ENCODE measurements around the gene GPR31. TPM values are rescaled to one million over a fixed set of nuclear protein-coding genes. Genes with fewer than 3 reads are reported as not detected.

The GPR31 gene
- total RNA-seq, 1 donor from 2014 or later = not detected

- no peaks in the 10 kb centered on the region for H3K36me3 Mint-ChIP-seq (ENCODE audit: low read depth, unreplicated experiment)
- DNase-seq (ENCODE audit: low spot score) = no peak
- TF ChIP-seq, protein P1, sequence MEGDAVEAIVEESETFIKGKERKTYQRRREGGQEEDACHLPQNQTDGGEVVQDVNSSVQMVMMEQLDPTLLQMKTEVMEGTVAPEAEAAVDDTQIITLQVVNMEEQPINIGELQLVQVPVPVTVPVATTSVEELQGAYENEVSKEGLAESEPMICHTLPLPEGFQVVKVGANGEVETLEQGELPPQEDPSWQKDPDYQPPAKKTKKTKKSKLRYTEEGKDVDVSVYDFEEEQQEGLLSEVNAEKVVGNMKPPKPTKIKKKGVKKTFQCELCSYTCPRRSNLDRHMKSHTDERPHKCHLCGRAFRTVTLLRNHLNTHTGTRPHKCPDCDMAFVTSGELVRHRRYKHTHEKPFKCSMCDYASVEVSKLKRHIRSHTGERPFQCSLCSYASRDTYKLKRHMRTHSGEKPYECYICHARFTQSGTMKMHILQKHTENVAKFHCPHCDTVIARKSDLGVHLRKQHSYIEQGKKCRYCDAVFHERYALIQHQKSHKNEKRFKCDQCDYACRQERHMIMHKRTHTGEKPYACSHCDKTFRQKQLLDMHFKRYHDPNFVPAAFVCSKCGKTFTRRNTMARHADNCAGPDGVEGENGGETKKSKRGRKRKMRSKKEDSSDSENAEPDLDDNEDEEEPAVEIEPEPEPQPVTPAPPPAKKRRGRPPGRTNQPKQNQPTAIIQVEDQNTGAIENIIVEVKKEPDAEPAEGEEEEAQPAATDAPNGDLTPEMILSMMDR (IDR thresholded peaks at IDR 0.05; ENCODE audit: unreplicated experiment) = no peak
- no peak overlapping the region for H3K4me3 Mint-ChIP-seq (ENCODE audit: unreplicated experiment)
- H3K27ac Mint-ChIP-seq (ENCODE audit: unreplicated experiment) = no peak overlapping the region
- peaks cover 17% of the 10 kb centered on the region for H3K4me1 Mint-ChIP-seq (ENCODE audit: unreplicated experiment)
- H3K9me3 Mint-ChIP-seq (ENCODE audit: unreplicated experiment) = no peaks in the 10 kb centered on the region
- H3K27me3 Mint-ChIP-seq (ENCODE audit: unreplicated experiment) = peaks cover 3% of the 10 kb centered on the region
Measured at GRCh38 chr6:167121335-167121841, 36.4 kb downstream of the GPR31 start.

DNA sequence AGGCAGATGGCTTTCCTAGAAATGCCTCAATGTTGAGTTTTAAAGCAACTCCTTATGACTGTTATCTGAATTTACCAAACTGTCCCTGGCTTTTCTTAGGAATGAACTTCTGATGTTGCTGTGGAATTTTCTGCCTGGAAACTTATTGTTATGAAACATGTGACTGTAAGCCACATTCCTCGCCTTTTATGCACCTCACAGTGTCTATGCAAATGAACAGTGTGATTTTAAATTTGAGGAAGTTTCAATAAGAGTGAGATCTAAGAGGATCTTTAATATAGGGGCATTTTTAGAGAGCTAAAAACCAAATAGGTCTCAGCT is 37.2 kb downstream of the GPR31 start:
- TF ChIP-seq, protein P1 (IDR thresholded peaks at IDR 0.05; ENCODE audit: unreplicated experiment) = no peak
- Mint-ChIP-seq H3K9me3 (ENCODE audit: unreplicated experiment) (no peaks in the 10 kb centered on the region), H3K27me3 (ENCODE audit: unreplicated experiment) (peaks cover 3% of the 10 kb centered on the region), H3K4me1 (ENCODE audit: unreplicated experiment) (peaks cover 17% of the 10 kb centered on the region), H3K4me3 (ENCODE audit: unreplicated experiment) (no peak overlapping the region), H3K36me3 (ENCODE audit: low read depth, unreplicated experiment) (no peaks in the 10 kb centered on the region), H3K27ac (ENCODE audit: unreplicated experiment) (no peak overlapping the region)
- DNase-seq (ENCODE audit: low spot score) = no peak

DNA sequence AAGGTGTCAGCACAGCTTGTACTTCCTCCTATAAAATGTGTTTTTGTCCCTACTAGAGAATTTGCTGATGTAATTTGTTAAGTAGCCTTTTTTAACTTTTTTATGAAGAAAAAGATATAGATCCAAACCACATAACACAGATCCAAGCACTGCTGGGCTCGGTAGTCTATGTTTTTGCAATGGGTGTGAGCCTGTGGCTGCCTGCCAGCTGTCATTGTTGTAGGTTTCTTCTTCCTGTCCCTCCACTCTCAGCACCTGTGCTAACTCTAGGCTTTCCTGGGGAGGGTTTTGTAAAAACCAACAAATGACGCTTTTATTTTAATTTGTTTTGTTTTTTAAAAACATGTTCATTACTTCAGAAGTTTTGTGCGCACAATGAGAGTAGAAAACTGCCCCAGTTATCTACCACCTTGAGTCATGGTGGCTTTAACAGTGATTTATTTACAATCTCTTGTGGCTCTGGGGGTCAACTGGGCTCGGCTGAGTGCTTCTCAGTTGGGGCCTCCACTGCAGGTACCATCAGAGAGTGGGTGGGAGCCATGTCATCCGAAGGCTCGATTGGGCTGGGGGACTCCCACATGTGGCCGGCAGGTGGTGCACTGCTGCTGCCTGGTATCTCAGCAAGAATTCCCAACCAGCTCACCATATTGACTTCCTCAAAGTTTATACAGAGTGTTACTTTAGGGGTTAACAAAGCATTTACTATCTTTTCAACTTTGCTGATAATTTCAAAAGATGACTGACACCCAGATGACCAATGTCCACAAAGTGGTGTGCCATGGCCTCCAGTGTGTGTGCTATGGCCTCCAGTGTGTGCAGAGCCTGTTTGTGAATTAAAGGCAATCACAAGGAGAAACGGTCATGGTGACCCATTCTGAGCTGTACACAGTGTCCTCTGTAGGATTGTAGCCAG is 37.9 kb downstream of the GPR31 start:
- H3K36me3 Mint-ChIP-seq (ENCODE audit: low read depth, unreplicated experiment) = no peaks in the 10 kb centered on the region
- H3K4me3 Mint-ChIP-seq (ENCODE audit: unreplicated experiment) = no peak overlapping the region
- peaks cover 17% of the 10 kb centered on the region for H3K4me1 Mint-ChIP-seq (ENCODE audit: unreplicated experiment)
- peaks cover 3% of the 10 kb centered on the region for H3K27me3 Mint-ChIP-seq (ENCODE audit: unreplicated experiment)
- no peaks in the 10 kb centered on the region for H3K9me3 Mint-ChIP-seq (ENCODE audit: unreplicated experiment)
- TF ChIP-seq, protein P1 (IDR thresholded peaks at IDR 0.05; ENCODE audit: unreplicated experiment) = no peak
- DNase-seq (ENCODE audit: low spot score) = no peak
- H3K27ac Mint-ChIP-seq (ENCODE audit: unreplicated experiment) = no peak overlapping the region

GRCh38 chr6:167118839-167119238 is 38.9 kb downstream of the GPR31 start:
- no peak for DNase-seq (ENCODE audit: low spot score)
- Mint-ChIP-seq H3K27ac (ENCODE audit: unreplicated experiment) (no peak overlapping the region), H3K4me1 (ENCODE audit: unreplicated experiment) (peaks cover 17% of the 10 kb centered on the region), H3K4me3 (ENCODE audit: unreplicated experiment) (no peak overlapping the region), H3K27me3 (ENCODE audit: unreplicated experiment) (peaks cover 3% of the 10 kb centered on the region), H3K36me3 (ENCODE audit: low read depth, unreplicated experiment) (no peaks in the 10 kb centered on the region), H3K9me3 (ENCODE audit: unreplicated experiment) (no peaks in the 10 kb centered on the region)
- TF ChIP-seq, protein P1 (IDR thresholded peaks at IDR 0.05; ENCODE audit: unreplicated experiment) = no peak

- TF ChIP-seq, protein P1 (IDR thresholded peaks at IDR 0.05; ENCODE audit: unreplicated experiment) = no peak
- Mint-ChIP-seq H3K4me3 (ENCODE audit: unreplicated experiment) (no peak overlapping the region), H3K4me1 (ENCODE audit: unreplicated experiment) (peaks cover 11% of the 10 kb centered on the region), H3K27ac (ENCODE audit: unreplicated experiment) (no peak overlapping the region), H3K36me3 (ENCODE audit: low read depth, unreplicated experiment) (no peaks in the 10 kb centered on the region), H3K9me3 (ENCODE audit: unreplicated experiment) (no peaks in the 10 kb centered on the region), H3K27me3 (ENCODE audit: unreplicated experiment) (peaks cover 3% of the 10 kb centered on the region)
- DNase-seq (ENCODE audit: low spot score) = no peak
Measured at GRCh38 chr6:167118006-167118405, 39.8 kb downstream of the GPR31 start.

Data from endothelial cell (in vitro differentiated cells).